CD14-positive monocyte (primary cell): ENCODE data around the gene AFF3. TPM values are rescaled to one million over a fixed set of nuclear protein-coding genes. Genes with fewer than 3 reads are reported as not detected.

Experiments used
- DNase-seq, 3 donors: peaks; one replicate each; pipeline ENCODE4 v3.0.0-alpha.2; 2011 to 2022
- H2AFZ ChIP-seq: 2 replicates; pipeline ENCODE4 v1.6.0; 2012; ENCODE audit warnings: mild to moderate bottlenecking, low read depth, low read length, inconsistent platforms; ENCODE audit not compliant: insufficient read depth, poor library complexity, severe bottlenecking
- H3K27ac ChIP-seq, 2 donors: 1 replicate in 1 of 2; 2 replicates in 1 of 2; pipeline ENCODE4 v1.5.1; 2012 to 2013; ENCODE audit warnings: low read length in 2 of 2, control low read depth in 1 of 2, inconsistent platforms in 1 of 2, low read depth in 1 of 2, mild to moderate bottlenecking in 1 of 2
- H3K27me3 ChIP-seq, 2 donors: one replicate each; pipeline versions ENCODE4 v1.6.0 to v1.6.1; 2011 to 2013; ENCODE audit warnings: low read length in 2 of 2; ENCODE audit not compliant: control insufficient read depth in 2 of 2, insufficient read depth in 2 of 2
- H3K36me3 ChIP-seq, 2 donors: replicated peaks in 1 of 2; 1 replicate in 1 of 2; 2 replicates in 1 of 2; pipeline versions ENCODE4 v1.5.1 to v1.6.1; 2012 to 2013; ENCODE audit warnings: low read length in 2 of 2, control low read depth in 1 of 2, inconsistent platforms in 1 of 2, mild to moderate bottlenecking in 1 of 2; ENCODE audit not compliant: insufficient read depth in 2 of 2, control insufficient read depth in 1 of 2
- H3K4me1 ChIP-seq, 2 donors: 1 replicate in 1 of 2; 2 replicates in 1 of 2; pipeline versions ENCODE4 v1.5.1 to v1.6.1; 2012 to 2013; ENCODE audit warnings: low read length in 2 of 2, control low read depth in 1 of 2, inconsistent platforms in 1 of 2, mild to moderate bottlenecking in 1 of 2, moderate library complexity in 1 of 2; ENCODE audit not compliant: insufficient read depth in 2 of 2, control insufficient read depth in 1 of 2
- H3K4me2 ChIP-seq: replicated peaks from 2 replicates; pipeline ENCODE3; 2012; ENCODE audit warnings: low read length, moderate library complexity, mild to moderate bottlenecking; ENCODE audit not compliant: poor library complexity, severe bottlenecking; ENCODE audit errors: extremely low read depth
- H3K4me3 ChIP-seq, 3 experiments: fragments of 200-600 bp in 1 of 3; sonication (generic) in 1 of 3; replicated peaks in 1 of 3; 1 replicate in 2 of 3; 2 replicates in 1 of 3; pipeline ENCODE4 v1.5.1; 2011 to 2013; ENCODE audit warnings: low read length in 3 of 3, mild to moderate bottlenecking in 3 of 3, control low read depth in 2 of 3, low read depth in 2 of 3, inconsistent platforms in 1 of 3, moderate library complexity in 1 of 3
- H3K79me2 ChIP-seq: 2 replicates; pipeline ENCODE4 v1.6.0; 2012; ENCODE audit warnings: mild to moderate bottlenecking, control low read depth, inconsistent platforms, low read length, moderate library complexity; ENCODE audit not compliant: insufficient read depth
- H3K9ac ChIP-seq: 2 replicates; pipeline ENCODE4 v1.6.0; 2017; ENCODE audit warnings: low read length, mild to moderate bottlenecking; ENCODE audit not compliant: insufficient read depth, poor library complexity, severe bottlenecking
- H3K9me3 ChIP-seq, 2 donors: replicated peaks in 1 of 2; 1 replicate in 1 of 2; 2 replicates in 1 of 2; pipeline versions ENCODE4 v1.5.1 to v1.6.1; 2012 to 2013; ENCODE audit warnings: low read length in 2 of 2, control low read depth in 1 of 2; ENCODE audit not compliant: control insufficient read depth in 1 of 2, insufficient read depth in 1 of 2
- H4K20me1 ChIP-seq: 2 replicates; pipeline ENCODE4 v1.6.0; 2012; ENCODE audit warnings: mild to moderate bottlenecking, low read length, control low read depth, moderate library complexity; ENCODE audit not compliant: insufficient read depth
- H3K27ac Mint-ChIP-seq, 7 donors: one replicate each; pipeline ENCODE4 v1.8.0; 2020; ENCODE audit warnings: mild to moderate bottlenecking in 7 of 7, mixed read lengths in 7 of 7, moderate library complexity in 6 of 7, inconsistent platforms in 2 of 7
- H3K27me3 Mint-ChIP-seq, 3 donors: one replicate each; pipeline ENCODE4 v1.8.0; 2021 to 2022; ENCODE audit warnings: low read depth in 3 of 3, mild to moderate bottlenecking in 3 of 3, mixed read lengths in 3 of 3, moderate library complexity in 3 of 3, inconsistent platforms in 1 of 3
- H3K36me3 Mint-ChIP-seq, 2 donors: one replicate each; pipeline ENCODE4 v1.8.0; 2020; ENCODE audit warnings: mixed read lengths in 2 of 2, inconsistent platforms in 1 of 2, mild to moderate bottlenecking in 1 of 2
- H3K4me1 Mint-ChIP-seq: one replicate; pipeline ENCODE4 v1.8.0; 2020; ENCODE audit warnings: mild to moderate bottlenecking, mixed read lengths
- H3K4me3 Mint-ChIP-seq, 2 donors: one replicate each; pipeline ENCODE4 v1.8.0; 2020; ENCODE audit warnings: mild to moderate bottlenecking in 2 of 2, mixed read lengths in 2 of 2, moderate library complexity in 1 of 2
- H3K9me3 Mint-ChIP-seq, 7 donors: one replicate each; pipeline ENCODE4 v1.8.0; 2020 to 2022; ENCODE audit warnings: mixed read lengths in 7 of 7, mild to moderate bottlenecking in 6 of 7, moderate library complexity in 6 of 7, inconsistent platforms in 2 of 7
- intact Hi-C, 2 donors: fragments of 100-400 bp; cut with micrococcal nuclease; formaldehyde crosslinking; loops; one replicate each; pipeline versions ENCODE4 v1.15.0 to v1.15.1; 2023
- polyA plus RNA-seq, 3 donors: library from polyadenylated mRNA; depleted of rRNA in 1 of 3; unstranded in 2 of 3; stranded (reverse) in 1 of 3; fragments of 300-500 nt in 2 of 3; fragments of >200 nt in 1 of 3; fragmentation: Illumina TruSeq in 2 of 3; gene quantifications; 1 replicate in 2 of 3; 2 replicates in 1 of 3; pipeline ENCODE4 v1.2.3, GENCODE V29; 2012 to 2021
- TF ChIP-seq, protein P1 (sequence below): fragments of 200-600 bp; IDR thresholded peaks from one replicate; pipeline ENCODE4 v1.8.0; 2022; ENCODE audit warnings: antibody characterized with exemption, mild to moderate bottlenecking

AFF3 gene
- polyA plus RNA-seq, 3 donors: 0.17 to 4.1 (median 0.49) TPM

- no peak overlapping the region for H3K4me3 ChIP-seq
- no peak overlapping the region for H3K4me3 Mint-ChIP-seq
- no peak overlapping the region for H3K27ac Mint-ChIP-seq
- no peaks in the 10 kb centered on the region for H3K27me3 ChIP-seq
- no peaks in the 10 kb centered on the region for H3K27me3 Mint-ChIP-seq
- intact Hi-C loops: no loop called here
- peaks cover 4 to 10% of the 10 kb centered on the region in 2 donors for H3K9me3 ChIP-seq
- no peaks in the 10 kb centered on the region for H4K20me1 ChIP-seq
- no peak overlapping the region for H3K9ac ChIP-seq
- TF ChIP-seq, protein P1, sequence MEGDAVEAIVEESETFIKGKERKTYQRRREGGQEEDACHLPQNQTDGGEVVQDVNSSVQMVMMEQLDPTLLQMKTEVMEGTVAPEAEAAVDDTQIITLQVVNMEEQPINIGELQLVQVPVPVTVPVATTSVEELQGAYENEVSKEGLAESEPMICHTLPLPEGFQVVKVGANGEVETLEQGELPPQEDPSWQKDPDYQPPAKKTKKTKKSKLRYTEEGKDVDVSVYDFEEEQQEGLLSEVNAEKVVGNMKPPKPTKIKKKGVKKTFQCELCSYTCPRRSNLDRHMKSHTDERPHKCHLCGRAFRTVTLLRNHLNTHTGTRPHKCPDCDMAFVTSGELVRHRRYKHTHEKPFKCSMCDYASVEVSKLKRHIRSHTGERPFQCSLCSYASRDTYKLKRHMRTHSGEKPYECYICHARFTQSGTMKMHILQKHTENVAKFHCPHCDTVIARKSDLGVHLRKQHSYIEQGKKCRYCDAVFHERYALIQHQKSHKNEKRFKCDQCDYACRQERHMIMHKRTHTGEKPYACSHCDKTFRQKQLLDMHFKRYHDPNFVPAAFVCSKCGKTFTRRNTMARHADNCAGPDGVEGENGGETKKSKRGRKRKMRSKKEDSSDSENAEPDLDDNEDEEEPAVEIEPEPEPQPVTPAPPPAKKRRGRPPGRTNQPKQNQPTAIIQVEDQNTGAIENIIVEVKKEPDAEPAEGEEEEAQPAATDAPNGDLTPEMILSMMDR: no peak
- no peak for DNase-seq
- peaks cover 0 to 3% of the 10 kb centered on the region in 2 donors for H3K36me3 Mint-ChIP-seq
- no peak overlapping the region for H3K27ac ChIP-seq
- H3K9me3 Mint-ChIP-seq: peaks cover 11 to 24% (median 19%) of the 10 kb centered on the region in 7 donors
- no peaks in the 10 kb centered on the region for H3K4me1 Mint-ChIP-seq
- no peak overlapping the region for H3K4me2 ChIP-seq
- no peak overlapping the region for H2AFZ ChIP-seq
- H3K4me1 ChIP-seq: no peaks in the 10 kb centered on the region
- H3K36me3 ChIP-seq: no peaks in the 10 kb centered on the region
- no peaks in the 10 kb centered on the region for H3K79me2 ChIP-seq
Observed at GRCh38 chr2:100163605-100164004, 21.2 kb upstream of the AFF3 start.

DNA sequence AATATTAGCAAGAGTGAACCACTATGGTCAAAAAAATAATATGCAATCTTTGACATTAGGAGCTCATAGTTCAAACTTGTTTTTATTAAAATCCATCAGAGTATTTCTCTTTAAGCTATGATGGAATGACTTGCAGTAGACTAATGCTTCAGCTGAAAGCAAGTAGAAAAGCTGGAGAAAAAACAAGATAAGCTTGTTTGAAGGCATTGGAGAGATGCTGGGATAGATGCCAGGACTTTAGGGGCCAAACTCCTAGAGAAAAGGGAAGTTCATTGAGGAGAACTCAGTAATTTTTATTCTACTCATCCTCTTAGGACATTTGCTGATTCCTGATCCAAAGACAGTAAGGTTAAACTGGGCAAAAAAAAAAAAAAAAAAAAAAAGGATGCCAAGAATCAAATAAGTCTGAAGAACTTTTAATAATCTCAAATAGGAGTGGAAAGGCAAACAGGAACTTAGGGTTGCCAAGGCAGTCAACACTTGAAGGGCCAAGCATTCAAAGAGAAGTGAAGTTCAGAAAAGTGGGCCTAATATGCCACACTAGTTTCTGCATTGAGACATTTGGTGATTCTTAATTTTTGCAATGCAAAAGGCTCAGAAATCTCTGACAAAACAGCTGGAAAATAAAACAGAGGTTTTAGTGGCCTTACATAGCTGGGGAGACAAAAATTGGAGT, 19.7 kb upstream of the AFF3 start:
- no peaks in the 10 kb centered on the region for H3K4me1 Mint-ChIP-seq
- DNase-seq: no peak
- H3K4me3 ChIP-seq: no peak overlapping the region
- no peaks in the 10 kb centered on the region for H4K20me1 ChIP-seq
- H3K9me3 Mint-ChIP-seq: peaks cover 13 to 28% (median 22%) of the 10 kb centered on the region in 7 donors
- H3K9ac ChIP-seq: no peak overlapping the region
- H3K27me3 Mint-ChIP-seq: peaks cover 0 to 3% (median 0%) of the 10 kb centered on the region in 3 donors
- no peak overlapping the region for H2AFZ ChIP-seq
- H3K36me3 Mint-ChIP-seq: peaks cover 0 to 3% of the 10 kb centered on the region in 2 donors
- peaks cover 4 to 17% of the 10 kb centered on the region in 2 donors for H3K9me3 ChIP-seq
- H3K4me1 ChIP-seq: no peaks in the 10 kb centered on the region
- H3K27ac ChIP-seq: no peak overlapping the region
- TF ChIP-seq, protein P1: no peak
- H3K27ac Mint-ChIP-seq: no peak overlapping the region
- H3K36me3 ChIP-seq: no peaks in the 10 kb centered on the region
- H3K79me2 ChIP-seq: no peaks in the 10 kb centered on the region
- no peak overlapping the region for H3K4me2 ChIP-seq
- H3K27me3 ChIP-seq: no peaks in the 10 kb centered on the region
- intact Hi-C loops: no loop called here
- no peak overlapping the region for H3K4me3 Mint-ChIP-seq
